GM12878 (cell line): ENCODE measurements around the gene HCAR1. TPM values are rescaled to one million over a fixed set of nuclear protein-coding genes. Genes with fewer than 3 reads are reported as not detected.

ENCODE experiments used
- ATAC-seq: fragments of 200-7000 bp; cut with Tn5 transposase; 3 replicates; pipeline ENCODE4 v1.9.1; 2020; ENCODE audit warnings: mild to moderate bottlenecking, moderate library complexity
- BruUV-seq: library from RNA; stranded (reverse); fragments of 400-500 nt; replicated peaks from 2 replicates; lab custom pipeline; 2021; lab: Mats Ljungman, UMichigan
- CTCF ChIA-PET: fragments of 300-600 bp; sonication (Branson Sonifier 250); formaldehyde crosslinking; extraction: SDS; loops from one replicate; lab custom pipeline; 2021; ENCODE audit warnings: inconsistent platforms; lab: Yijun Ruan, JAX
- POLR2A ChIA-PET: fragments of 350-600 bp; formaldehyde crosslinking; extraction: SDS; loops from one replicate; lab custom pipeline; 2021; ENCODE audit warnings: inconsistent platforms; lab: Charles Lee
- RAD21 ChIA-PET: fragments of 300-600 bp; sonication (Branson Sonifier 250); formaldehyde crosslinking; loops from one replicate; lab custom pipeline; 2023; ENCODE audit warnings: antibody characterized with exemption; ENCODE audit not compliant: unreplicated experiment; lab: Charles Lee
- SMC1A ChIA-PET: fragments of 300-600 bp; sonication (Branson Sonifier 250); formaldehyde crosslinking; loops from one replicate; lab custom pipeline; 2023; ENCODE audit not compliant: unreplicated experiment, uncharacterized antibody; lab: Charles Lee
- DNase-seq: peaks from one replicate; pipeline ENCODE4 v3.0.0-alpha.2; 2011; ENCODE audit warnings: low read depth, low spot score
- FAIRE-seq: peaks from 3 replicates; lab custom pipeline; 2011; peaks lifted over from hg19 to GRCh38; lab: Jason Lieb, UNC
- H2AFZ ChIP-seq: 2 replicates; pipeline ENCODE4 v1.6.0; 2011; ENCODE audit warnings: low read depth, low read length, control low read depth; ENCODE audit not compliant: control insufficient read depth
- H3K27ac ChIP-seq: 2 replicates; pipeline ENCODE4 v1.5.1; 2011; ENCODE audit warnings: control low read depth; ENCODE audit not compliant: control insufficient read depth, insufficient read depth
- H3K27me3 ChIP-seq, 2 experiments: replicated peaks in 1 of 2; 2 replicates each; pipeline versions ENCODE4 v1.6.0 to v1.6.1; 2011; ENCODE audit warnings: low read length in 1 of 2; ENCODE audit not compliant: control insufficient read depth in 2 of 2, insufficient read depth in 2 of 2
- H3K36me3 ChIP-seq, 2 experiments: 2 replicates each; pipeline ENCODE4 v1.5.1; 2011; ENCODE audit warnings: low read length in 1 of 2; ENCODE audit not compliant: control insufficient read depth in 2 of 2, insufficient read depth in 2 of 2
- H3K4me1 ChIP-seq: 2 replicates; pipeline ENCODE4 v1.6.1; 2011; ENCODE audit warnings: mild to moderate bottlenecking, low read length, moderate library complexity, mixed read lengths; ENCODE audit not compliant: control insufficient read depth, insufficient read depth
- H3K4me2 ChIP-seq: 2 replicates; pipeline ENCODE4 v1.6.0; 2011; ENCODE audit warnings: control low read depth; ENCODE audit not compliant: control insufficient read depth, insufficient read depth
- H3K4me3 ChIP-seq: fragments of 200-600 bp; sonication (generic); 2 replicates; pipeline ENCODE4 v1.5.1; 2016
- H3K79me2 ChIP-seq: 2 replicates; pipeline ENCODE4 v1.6.0; 2011; ENCODE audit warnings: low read length; ENCODE audit not compliant: control insufficient read depth, insufficient read depth
- H3K9ac ChIP-seq: 2 replicates; pipeline ENCODE4 v1.8.0; 2011; ENCODE audit warnings: low read length, control low read depth, mixed read lengths; ENCODE audit not compliant: control insufficient read depth, insufficient read depth
- H3K9me3 ChIP-seq: replicated peaks from 3 replicates; pipeline ENCODE4 v1.5.1; 2011; ENCODE audit warnings: mild to moderate bottlenecking, low read length; ENCODE audit not compliant: control insufficient read depth, insufficient read depth
- H4K20me1 ChIP-seq: 2 replicates; pipeline ENCODE4 v1.6.0; 2011; ENCODE audit not compliant: control insufficient read depth, insufficient read depth
- BRCA1 ChIP-seq: IDR thresholded peaks from 2 replicates; pipeline ENCODE4 v1.6.1; 2011; ENCODE audit warnings: low read depth, low read length, improper control_type of control experiment
- CREM ChIP-seq: IDR thresholded peaks from 2 replicates; pipeline ENCODE4 v1.6.1; 2014; ENCODE audit warnings: antibody characterized with exemption, low read depth
- ESRRA ChIP-seq: IDR thresholded peaks from 2 replicates; pipeline ENCODE4 v1.6.1; 2012; ENCODE audit warnings: mild to moderate bottlenecking, low read length, improper control_type of control experiment
- JUNB ChIP-seq: IDR thresholded peaks from 2 replicates; pipeline ENCODE4 v1.6.1; 2016; ENCODE audit warnings: antibody characterized with exemption, mild to moderate bottlenecking
- JUND ChIP-seq: IDR thresholded peaks from 2 replicates; pipeline ENCODE4 v1.6.1; 2012; ENCODE audit warnings: low read depth, mild to moderate bottlenecking, low read length, improper control_type of control experiment, moderate library complexity
- MEF2A ChIP-seq: IDR thresholded peaks from 2 replicates; pipeline ENCODE4 v1.6.1; 2011; ENCODE audit warnings: low read depth, mild to moderate bottlenecking, low read length, moderate library complexity; ENCODE audit not compliant: insufficient read depth
- MTA2 ChIP-seq: fragments of 450-650 bp; IDR thresholded peaks from 2 replicates; pipeline ENCODE4 v1.6.1; 2016; ENCODE audit warnings: low read depth, mild to moderate bottlenecking, moderate library complexity
- PML ChIP-seq: IDR thresholded peaks from 2 replicates; pipeline ENCODE4 v1.6.1; 2012; ENCODE audit warnings: low read length, inconsistent platforms
- RCOR1 ChIP-seq: conservative IDR thresholded peaks from 2 replicates; pipeline ENCODE4 v1.6.1; 2012; ENCODE audit warnings: low read depth, low read length, improper control_type of control experiment
- SPI1 ChIP-seq: IDR thresholded peaks from 2 replicates; pipeline ENCODE4 v1.6.1; 2011; ENCODE audit warnings: low read depth, mild to moderate bottlenecking, low read length, moderate library complexity, borderline replicate concordance; ENCODE audit not compliant: insufficient read depth
- SREBF2 ChIP-seq: IDR thresholded peaks from 2 replicates; pipeline ENCODE4 v1.6.1; 2012; ENCODE audit warnings: mild to moderate bottlenecking, low read length
- SUPT20H ChIP-seq: IDR thresholded peaks from 2 replicates; pipeline ENCODE4 v1.6.1; 2011; ENCODE audit warnings: low read depth, mild to moderate bottlenecking, low read length, moderate library complexity, borderline replicate concordance; ENCODE audit not compliant: control insufficient read depth
- SUZ12 ChIP-seq: fragments of 200-600 bp; sonication (generic); IDR thresholded peaks from one replicate; pipeline ENCODE4 v1.6.1; 2018; ENCODE audit warnings: antibody characterized with exemption, mild to moderate bottlenecking; ENCODE audit not compliant: unreplicated experiment
- ZSCAN29 ChIP-seq: fragments of 450-650 bp; IDR thresholded peaks from 2 replicates; pipeline ENCODE4 v1.6.1; 2017; ENCODE audit warnings: mild to moderate bottlenecking, moderate library complexity
- ZZZ3 ChIP-seq: IDR thresholded peaks from 2 replicates; pipeline ENCODE4 v1.6.1; 2011; ENCODE audit warnings: low read depth; ENCODE audit not compliant: control insufficient read depth, insufficient read length
- WGBS: methylation state at CpG from one replicate; pipeline ENCODE4 v1.1.6; 2016; ENCODE audit warnings: low lambda C conversion rate; ENCODE audit not compliant: insufficient replicate concordance, insufficient coverage; ENCODE audit errors: missing lambda C conversion rate; 5-methylcytosine and 5-hydroxymethylcytosine counted together
- in situ Hi-C: fragments of 300-500 bp; cut with MboI; formaldehyde crosslinking; loops from 9 replicates; pipeline ENCODE4 v1.14.3; 2018; ENCODE audit warnings: mixed read lengths
- intact Hi-C: fragments of 100-400 bp; cut with micrococcal nuclease; formaldehyde crosslinking; loops from one replicate; pipeline ENCODE4 v1.14.2; 2022; ENCODE audit not compliant: unreplicated experiment
- polyA plus RNA-seq, 11 experiments: library from polyadenylated mRNA; depleted of rRNA in 4 of 11; unstranded in 6 of 11; stranded (reverse) in 5 of 11; fragments of >200 nt; fragmentation: Nextera tagmentation in 4 of 11; fragmentation: Illumina TruSeq in 1 of 11; extraction: Ambion mirVana in 4 of 11; extraction: Trizol in 1 of 11; gene quantifications; 1 replicate in 1 of 11; 2 replicates in 10 of 11; pipeline versions ENCODE4 v1.2.1 to v1.2.3, GENCODE V29; 2011 to 2016; ENCODE audit warnings: inconsistent platforms in 2 of 11, missing spikeins in 2 of 11, low read depth in 1 of 11
- total RNA-seq, 4 experiments: library from RNA; depleted of rRNA in 3 of 4; stranded (reverse); fragments of >200 nt in 3 of 4; fragmentation: Illumina TruSeq in 1 of 4; extraction: Trizol in 1 of 4; gene quantifications; 2 replicates each; pipeline versions ENCODE4 v1.2.1 to v1.2.3, GENCODE V29; 2013 to 2021

HCAR1 gene
- total and polyA plus RNA-seq, 10 of the 15 experiments (the other 5 are each of a cell fraction or from before 2014, with no cell fraction given) = 0.01 to 0.05 (median 0.04) TPM; not detected in 7

DNA sequence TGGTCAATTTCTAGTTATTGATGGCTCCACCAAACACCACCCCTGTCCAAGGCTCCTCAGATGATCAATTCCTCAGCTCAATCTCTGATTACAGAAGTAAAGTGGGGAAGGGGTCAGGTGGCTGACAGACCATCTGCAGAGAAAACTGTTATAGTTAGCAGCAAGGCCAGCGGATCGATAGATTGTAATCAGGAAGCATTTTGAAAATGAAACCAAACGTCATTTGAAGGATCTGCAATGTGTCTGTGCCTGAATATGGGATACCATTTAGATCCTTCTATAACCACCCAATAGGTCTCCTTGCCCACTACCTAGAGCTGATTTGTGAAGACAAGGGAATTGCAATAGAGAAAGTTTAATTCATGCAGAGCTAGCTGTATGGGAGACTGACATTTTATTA lies 39.1 kb downstream of the HCAR1 start:
- intact Hi-C loops (no loop called here), in situ Hi-C loops (no loop called here)
- no peaks in the 10 kb centered on the region for H3K79me2 ChIP-seq
- ChIA-PET CTCF (interaction anchor here (1.0 to 1.9 kb wide), 2 partner anchors 53 to 102 kb away, joined by 4 to 5 read pairs; no protein-coding TSS in a partner anchor), POLR2A (no interaction called here), SMC1A (no interaction called here), RAD21 (no interaction called here)
- no peak overlapping the region for H3K9ac ChIP-seq
- no TSS peak for BruUV-seq
- H3K27me3 ChIP-seq = no peaks in the 10 kb centered on the region
- ATAC-seq (no peak), DNase-seq (no peak), FAIRE-seq (no peak)
- H3K4me1 ChIP-seq = no peaks in the 10 kb centered on the region
- H3K27ac ChIP-seq = no peak overlapping the region
- no peaks in the 10 kb centered on the region for H3K36me3 ChIP-seq
- H4K20me1 ChIP-seq = no peaks in the 10 kb centered on the region
- no peak overlapping the region for H3K4me3 ChIP-seq
- TF ChIP-seq RCOR1 (no peak), ESRRA (no peak), JUND (no peak), BRCA1 (no peak), JUNB (no peak), ZSCAN29 (no peak), SUPT20H (no peak), MEF2A (no peak), SUZ12 (no peak), SPI1 (no peak), SREBF2 (no peak), PML (no peak), ZZZ3 (no peak), CREM (no peak), MTA2 (no peak)
- 57% methylated on average over 3 of the region's 3 CpGs for WGBS
- no peak overlapping the region for H3K4me2 ChIP-seq
- H2AFZ ChIP-seq = no peak overlapping the region; the same call in 1 of the 2 replicates
- no peaks in the 10 kb centered on the region for H3K9me3 ChIP-seq
